GM18867 (cell line): ENCODE data around the gene CTBP2.

Experiments
- ATAC-seq: cut with Tn5 transposase; IDR thresholded peaks from one replicate; pipeline ENCODE4 v1.9.1; 2021; ENCODE audit warnings: mild to moderate bottlenecking, moderate library complexity; ENCODE audit not compliant: unreplicated experiment

Gene CTBP2

GRCh38 chr10:125127110-125127509 is 33.3 kb downstream of the CTBP2 start:
- ATAC-seq: no peak

- ATAC-seq: no peak
Observed at GRCh38 chr10:125125951-125126735, 34.2 kb downstream of the CTBP2 start.

- ATAC-seq: no peak
Observed at GRCh38 chr10:125124907-125125306, 35.5 kb downstream of the CTBP2 start.

GRCh38 chr10:125124115-125124487 is 36.3 kb downstream of the CTBP2 start:
- ATAC-seq: no peak

- no peak for ATAC-seq
Observed at GRCh38 chr10:125123476-125124114, 36.8 kb downstream of the CTBP2 start.

- ATAC-seq: no peak
Observed at GRCh38 chr10:125122566-125122965, 37.8 kb downstream of the CTBP2 start.

- no peak for ATAC-seq
Observed at GRCh38 chr10:125121003-125121402, 39.4 kb downstream of the CTBP2 start.

- no peak for ATAC-seq
Observed at GRCh38 chr10:125120053-125120710, 40.2 kb downstream of the CTBP2 start.

- ATAC-seq: no peak
Observed at GRCh38 chr10:125118701-125119100, 41.7 kb downstream of the CTBP2 start.

GRCh38 chr10:125118011-125118611 is 42.3 kb downstream of the CTBP2 start:
- no peak for ATAC-seq

GRCh38 chr10:125116652-125117310 is 43.6 kb downstream of the CTBP2 start:
- no peak for ATAC-seq

GRCh38 chr10:125116041-125116649 is 44.2 kb downstream of the CTBP2 start:
- ATAC-seq: no peak

- no peak for ATAC-seq
Observed at GRCh38 chr10:125115409-125115808, 45.0 kb downstream of the CTBP2 start.

GRCh38 chr10:125114761-125115391 is 45.5 kb downstream of the CTBP2 start:
- no peak for ATAC-seq

GRCh38 chr10:125113691-125114371 is 46.5 kb downstream of the CTBP2 start:
- no peak for ATAC-seq

- no peak for ATAC-seq
Observed at GRCh38 chr10:125112697-125113494, 47.5 kb downstream of the CTBP2 start.

GRCh38 chr10:125111118-125111727 is 49.1 kb downstream of the CTBP2 start:
- no peak for ATAC-seq

- ATAC-seq: no peak
Observed at GRCh38 chr10:125107965-125108580, 52.3 kb downstream of the CTBP2 start.
